NOMO-1 treated with DMSO at 0.1 percent for 48 hours (cell line): Measurements from ENCODE around the gene ABHD1.

Experiments
- DNase-seq: peaks from one replicate; lab custom pipeline; 2025; ENCODE audit not compliant: unreplicated experiment; lab: John Stamatoyannopoulos, UW

Gene ABHD1

DNA sequence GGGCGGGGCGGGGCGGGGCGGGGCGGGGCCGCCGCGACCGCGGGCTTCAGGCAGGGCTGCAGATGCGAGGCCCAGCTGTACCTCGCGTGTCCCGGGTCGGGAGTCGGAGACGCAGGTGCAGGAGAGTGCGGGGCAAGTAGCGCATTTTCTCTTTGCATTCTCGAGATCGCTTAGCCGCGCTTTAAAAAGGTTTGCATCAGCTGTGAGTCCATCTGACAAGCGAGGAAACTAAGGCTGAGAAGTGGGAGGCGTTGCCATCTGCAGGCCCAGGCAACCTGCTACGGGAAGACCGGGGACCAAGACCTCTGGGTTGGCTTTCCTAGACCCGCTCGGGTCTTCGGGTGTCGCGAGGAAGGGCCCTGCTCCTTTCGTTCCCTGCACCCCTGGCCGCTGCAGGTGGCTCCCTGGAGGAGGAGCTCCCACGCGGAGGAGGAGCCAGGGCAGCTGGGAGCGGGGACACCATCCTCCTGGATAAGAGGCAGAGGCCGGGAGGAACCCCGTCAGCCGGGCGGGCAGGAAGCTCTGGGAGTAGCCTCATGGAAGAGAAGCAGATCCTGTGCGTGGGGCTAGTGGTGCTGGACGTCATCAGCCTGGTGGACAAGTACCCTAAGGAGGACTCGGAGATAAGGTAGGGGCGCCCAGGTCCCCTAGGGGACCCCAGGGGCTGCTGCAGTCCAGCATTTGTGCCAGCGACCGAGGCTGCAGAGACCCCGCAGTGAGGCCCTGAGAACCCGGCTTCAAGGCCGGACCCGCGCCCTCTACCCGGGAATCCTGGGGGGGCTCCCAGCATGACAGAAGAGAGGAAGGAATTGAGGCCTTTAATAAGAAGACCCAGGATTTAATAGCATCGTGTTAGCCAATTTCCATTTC lies 36.7 kb upstream of the ABHD1 start, which contains the start of gene KHK:
TSS of gene KHK (plus strand) at position 49 of the 870 bp plus-strand sequence. CDS start at position 537, 488 bp downstream.
- DNase-seq = no peak

DNA sequence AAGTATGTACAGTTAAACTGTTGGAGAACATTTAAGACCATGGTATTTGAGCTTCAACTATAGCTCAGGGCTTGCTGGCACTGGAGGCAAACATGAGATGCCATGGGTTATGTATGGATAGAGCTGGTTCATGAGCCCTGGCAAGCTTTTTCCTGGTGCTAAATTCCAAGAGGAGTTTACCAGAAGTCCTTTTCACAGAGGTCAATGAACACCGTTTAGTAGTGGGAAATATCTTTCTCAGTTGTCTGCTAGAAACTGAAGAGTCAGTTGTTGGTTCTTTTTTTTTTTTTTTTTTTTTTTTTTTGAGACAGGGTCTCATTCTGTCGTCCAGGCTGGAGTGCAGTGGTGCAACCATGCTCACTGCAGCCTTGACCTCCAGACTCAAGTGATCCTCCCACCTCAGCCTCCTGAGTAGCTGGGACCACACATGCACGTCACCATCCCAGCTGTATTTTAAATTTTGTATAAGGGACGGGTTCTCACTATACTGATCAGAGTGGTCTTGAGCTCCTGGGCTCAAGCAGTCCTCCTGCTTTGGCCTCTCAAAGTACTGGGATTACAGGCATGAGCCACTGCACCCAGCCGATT lies 35.7 kb upstream of the ABHD1 start:
- DNase-seq = no peak

DNA sequence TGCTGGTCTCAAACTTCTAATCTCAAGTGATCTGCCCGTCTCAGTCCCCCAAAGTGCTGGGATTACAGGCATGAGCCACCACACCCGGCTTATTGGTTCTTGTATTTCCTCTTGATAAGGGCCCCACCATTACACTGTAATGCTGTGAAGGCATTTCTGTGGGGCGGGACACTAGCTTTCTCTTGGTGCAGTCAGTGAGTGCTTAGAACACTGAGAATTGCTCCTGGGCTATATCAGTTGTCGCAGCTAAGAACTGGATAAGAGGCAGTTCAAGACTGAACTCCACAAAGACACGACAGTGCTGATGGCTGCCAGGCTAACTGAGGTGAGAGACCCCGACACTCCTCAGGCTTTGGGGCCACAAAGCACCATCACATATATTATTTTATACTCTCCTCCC lies 35.0 kb upstream of the ABHD1 start:
- DNase-seq = no peak

DNA sequence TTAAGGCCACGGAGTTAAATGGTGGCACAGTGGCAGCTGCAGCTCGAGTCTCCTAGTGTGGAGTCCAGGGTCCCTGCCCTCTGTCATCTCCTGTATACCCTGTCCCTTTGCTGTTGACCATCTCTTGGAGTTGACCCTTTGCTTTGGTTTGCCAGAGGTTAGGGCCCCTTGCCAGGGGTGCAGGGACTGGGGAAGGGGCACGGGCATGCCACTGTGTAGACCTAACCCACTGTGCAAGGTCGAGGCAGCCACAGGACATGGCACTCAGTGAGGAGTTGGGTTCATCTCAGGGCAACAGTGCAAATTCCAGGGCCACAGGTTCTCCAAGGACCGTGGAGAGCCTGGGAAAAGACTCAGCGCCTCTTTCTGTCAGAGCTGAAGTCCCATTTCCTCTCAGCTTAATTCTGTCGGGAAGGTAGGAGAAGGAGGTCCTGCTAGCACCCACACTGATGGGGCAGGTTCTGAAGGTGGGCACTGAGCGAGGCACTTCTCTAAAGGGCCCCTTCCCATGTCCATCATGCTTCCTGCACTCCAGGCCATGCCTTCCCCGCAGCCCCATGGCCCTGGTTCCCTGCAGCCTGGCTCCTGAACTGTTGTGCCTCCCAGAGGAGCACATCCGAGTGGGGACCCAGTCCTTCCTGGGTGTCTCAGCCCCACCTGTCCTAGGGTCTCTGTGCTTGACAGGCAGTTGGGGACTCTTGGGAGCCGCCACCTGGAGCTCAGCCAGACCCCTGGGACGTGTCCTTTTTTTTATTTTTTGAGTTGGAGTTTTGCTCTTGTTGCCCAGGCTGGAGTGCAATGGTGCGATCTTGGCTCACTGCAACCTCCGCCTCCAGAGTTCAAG lies 34.3 kb upstream of the ABHD1 start:
- DNase-seq = no peak

DNA sequence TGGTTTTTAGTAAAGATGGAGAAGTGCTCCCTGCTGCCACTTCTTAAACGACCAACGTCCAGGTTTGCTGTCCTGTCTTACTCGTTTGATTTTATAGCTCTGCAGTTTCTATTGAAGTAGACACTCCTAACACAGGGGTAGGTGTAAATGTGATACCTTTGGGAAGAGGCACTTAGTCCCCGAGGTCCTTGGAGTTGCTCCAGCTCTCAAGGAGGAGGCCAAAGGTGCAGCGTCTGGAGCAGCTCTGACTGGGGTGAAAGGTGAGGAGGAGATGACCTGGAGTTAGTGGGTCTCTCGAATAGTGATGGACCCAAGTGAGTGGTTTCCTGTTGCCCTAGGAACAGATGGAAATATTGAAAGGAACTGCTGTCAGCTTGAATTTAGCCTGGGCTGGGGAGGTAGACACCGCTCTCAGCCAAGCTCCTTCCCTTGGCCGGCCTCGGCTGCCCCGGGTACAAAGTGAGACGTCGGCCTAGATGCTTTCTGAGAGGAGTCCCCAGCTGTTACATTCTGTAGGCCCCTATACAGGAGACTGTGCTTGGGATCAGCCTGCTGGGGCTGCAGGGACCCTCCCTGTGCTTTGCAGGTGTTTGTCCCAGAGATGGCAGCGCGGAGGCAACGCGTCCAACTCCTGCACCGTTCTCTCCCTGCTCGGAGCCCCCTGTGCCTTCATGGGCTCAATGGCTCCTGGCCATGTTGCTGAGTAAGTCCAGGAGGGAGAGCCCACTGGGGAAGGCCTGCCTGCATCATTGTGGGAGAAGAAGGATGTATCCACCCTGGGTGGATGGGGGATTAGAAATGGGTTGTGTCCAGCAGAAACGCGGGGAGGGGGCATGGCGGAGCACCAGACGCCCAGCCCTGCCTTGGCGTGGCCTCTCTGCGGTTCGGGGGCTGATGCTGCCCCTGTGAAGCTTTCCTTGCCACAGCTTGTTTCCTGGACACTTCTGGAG lies 31.6 kb upstream of the ABHD1 start:
- DNase-seq = no peak

DNA sequence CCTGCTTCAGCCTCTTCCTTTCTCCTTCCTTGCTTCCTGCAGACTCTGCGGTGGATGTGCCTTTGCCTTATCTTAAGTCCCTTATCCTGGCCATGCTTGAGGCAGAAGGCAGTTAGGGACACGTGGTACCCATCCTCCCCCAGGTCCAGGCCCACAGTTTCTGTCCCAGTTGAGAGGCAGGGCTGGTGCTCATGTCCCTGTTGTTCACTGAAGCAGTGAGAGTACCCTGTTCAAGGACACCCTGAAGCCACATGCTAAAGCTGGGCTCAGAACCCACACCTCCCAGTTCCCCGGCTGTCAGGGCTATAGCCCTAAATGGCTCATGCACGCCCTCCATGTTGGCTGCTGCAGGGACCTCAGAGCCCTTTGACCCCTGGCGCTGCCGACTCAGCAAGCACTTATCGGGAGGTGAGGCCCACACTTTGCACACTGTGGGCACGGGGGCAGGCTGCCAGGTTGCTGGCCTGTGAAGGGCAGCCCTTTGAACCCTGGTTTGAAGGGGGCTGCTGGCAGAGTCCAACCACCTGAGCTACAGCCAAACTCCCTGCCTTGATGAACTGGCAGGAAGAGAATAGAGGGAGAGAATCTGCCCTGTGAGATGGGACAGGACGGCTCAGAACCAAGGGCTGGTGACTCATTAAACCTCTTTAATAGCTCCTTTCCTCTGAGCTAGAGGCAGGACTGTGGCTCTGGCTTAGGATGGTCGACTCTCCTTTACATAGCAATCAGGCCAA lies 30.8 kb upstream of the ABHD1 start:
- no peak for DNase-seq

DNA sequence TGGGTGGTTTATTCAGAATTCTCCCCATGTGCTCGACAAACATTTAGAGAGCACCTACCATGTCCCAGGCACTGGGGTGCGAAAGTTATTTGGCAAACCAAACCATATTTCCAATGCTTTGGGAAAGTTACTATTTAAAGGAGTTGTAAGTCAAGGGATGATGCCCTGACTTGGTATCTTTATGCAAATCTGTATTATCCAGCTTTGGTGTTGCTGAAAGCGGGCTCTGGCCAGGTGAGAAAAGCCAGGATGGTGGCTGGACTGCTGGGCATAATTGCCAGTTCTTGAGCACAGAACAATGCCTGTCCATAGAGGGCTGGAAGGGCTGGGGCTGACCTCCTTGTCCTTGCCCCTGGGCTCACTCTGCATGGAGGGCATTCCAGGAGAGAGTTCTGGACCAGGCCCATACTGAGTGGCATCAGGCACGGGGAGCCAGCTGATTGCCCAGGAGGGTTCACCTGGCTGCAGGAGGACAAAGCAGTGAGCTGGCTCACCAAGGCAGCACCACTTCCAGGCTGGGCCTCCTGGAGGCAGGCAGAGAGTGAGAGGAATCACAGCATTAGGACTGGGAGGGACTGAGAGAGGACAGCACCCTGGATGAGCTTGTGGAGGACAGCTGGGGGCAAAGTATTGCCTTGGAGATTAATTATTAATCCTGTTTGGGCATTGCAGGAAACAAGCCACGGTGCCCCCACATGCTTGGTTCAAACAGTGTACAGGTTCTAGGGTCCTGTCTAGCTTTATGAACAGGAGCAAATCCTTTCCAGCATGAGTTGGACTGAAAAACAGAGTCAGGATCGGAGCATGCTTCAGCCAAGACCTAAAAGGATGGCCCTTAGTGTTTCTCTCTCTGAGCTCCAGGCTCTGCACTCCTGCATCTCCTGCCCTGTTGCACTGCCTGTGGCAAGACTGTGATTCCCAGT lies 29.9 kb upstream of the ABHD1 start:
- DNase-seq = no peak

DNA sequence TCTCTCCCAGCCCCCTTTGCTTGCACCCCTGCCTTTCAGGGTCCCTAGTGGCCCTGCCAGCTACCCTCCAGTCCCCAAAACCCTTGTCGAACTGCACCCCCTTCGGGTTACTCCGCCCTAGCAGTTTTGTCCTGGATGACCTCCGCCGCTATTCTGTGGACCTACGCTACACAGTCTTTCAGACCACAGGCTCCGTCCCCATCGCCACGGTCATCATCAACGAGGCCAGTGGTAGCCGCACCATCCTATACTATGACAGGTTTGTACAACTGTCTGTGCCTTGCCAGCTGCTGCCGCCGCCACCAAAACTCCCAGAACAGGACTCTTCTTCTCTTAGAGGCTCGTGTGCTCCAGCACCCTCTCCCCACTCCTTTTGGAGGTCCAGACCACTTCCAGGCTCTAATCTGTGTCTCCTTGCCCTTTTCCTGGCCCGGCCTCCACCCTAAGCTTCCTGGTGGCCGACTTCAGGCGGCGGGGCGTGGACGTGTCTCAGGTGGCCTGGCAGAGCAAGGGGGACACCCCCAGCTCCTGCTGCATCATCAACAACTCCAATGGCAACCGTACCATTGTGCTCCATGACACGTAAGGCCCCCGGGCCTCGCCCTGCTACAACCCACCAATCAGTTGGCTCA lies 29.1 kb upstream of the ABHD1 start:
- no peak for DNase-seq

DNA sequence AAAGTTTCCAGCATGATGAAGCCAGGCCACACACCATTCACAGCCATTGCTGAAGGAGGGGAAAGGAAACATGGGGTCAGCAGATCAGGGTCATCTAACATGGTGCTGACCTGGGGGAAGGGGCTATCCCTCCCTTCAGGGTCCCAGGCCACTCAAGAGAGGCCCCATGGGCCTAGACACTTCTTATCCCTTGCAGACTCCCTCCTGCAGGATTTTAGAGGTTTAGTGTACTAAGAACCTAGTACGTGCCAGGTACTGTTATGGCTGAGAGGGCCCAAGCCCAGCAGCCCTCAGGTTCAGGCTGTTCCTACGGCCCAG lies 28.2 kb upstream of the ABHD1 start:
- DNase-seq = no peak

DNA sequence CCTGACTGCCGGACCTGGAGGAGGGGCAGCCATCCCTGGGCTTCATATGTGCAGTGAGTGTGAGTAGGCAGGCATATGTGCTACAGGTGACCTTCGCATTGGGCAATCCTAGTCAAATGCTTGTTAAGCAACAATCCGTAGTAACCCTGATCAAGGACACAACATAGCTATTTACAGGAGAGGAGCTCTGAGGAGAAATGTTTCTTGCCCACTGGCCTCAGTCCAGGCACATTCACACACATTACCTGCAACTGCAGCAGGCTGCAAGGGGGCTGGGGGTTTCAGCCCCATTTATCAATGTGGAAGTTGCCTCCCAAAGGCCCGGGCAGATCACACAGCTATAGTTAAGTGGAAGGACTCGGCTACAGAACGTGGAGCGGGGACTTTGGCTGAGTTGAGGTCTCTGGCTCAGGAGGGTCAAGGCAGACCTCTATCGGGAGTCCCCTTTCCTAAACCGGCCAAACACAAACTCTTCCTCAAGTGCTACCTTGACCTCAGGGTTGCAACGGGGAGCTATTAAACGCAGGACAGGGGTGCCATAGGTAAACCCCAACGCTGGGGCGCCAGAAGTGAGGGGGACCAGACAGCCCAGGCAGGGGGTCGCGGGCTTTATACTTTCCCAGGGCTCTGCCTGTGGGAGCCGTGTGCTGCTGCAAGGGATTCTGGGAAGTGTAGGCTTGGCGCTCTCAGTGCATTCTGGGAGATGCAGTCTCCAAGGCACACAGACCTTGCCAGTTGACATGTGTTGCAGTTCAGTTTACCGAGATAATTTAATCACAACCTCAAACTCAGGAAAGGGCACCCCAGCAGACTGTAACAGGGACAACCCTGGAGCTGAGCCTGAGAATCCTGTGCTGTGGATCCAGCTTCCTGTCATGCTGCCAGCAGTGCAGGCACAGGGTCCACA lies 27.6 kb upstream of the ABHD1 start:
- DNase-seq = peak; percentile 24

DNA sequence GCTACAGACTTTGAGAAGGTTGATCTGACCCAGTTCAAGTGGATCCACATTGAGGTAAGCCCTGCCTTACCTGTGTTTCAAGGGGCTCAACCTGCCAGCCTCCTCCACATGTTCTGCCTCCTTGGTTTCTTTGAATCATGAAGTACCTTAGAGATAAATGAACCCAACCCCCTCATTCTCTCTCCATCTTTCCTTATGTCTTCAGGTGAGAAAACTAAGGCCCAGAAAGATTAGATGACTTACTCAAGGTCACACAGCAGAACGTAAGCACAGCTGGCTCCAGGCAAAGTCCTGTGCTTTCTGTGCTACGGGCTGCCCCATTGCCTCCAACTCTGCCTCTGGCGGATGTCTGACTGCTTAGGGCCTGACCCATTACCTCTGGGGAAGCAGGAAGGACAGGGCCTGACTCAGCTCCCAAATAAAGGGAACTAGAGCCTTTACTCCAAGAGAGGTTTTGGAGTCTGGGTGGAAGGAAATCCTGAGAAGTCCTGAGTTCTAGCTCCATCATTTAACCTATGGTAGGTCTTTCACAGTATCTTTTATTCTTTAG lies 26.8 kb upstream of the ABHD1 start:
- no peak for DNase-seq

DNA sequence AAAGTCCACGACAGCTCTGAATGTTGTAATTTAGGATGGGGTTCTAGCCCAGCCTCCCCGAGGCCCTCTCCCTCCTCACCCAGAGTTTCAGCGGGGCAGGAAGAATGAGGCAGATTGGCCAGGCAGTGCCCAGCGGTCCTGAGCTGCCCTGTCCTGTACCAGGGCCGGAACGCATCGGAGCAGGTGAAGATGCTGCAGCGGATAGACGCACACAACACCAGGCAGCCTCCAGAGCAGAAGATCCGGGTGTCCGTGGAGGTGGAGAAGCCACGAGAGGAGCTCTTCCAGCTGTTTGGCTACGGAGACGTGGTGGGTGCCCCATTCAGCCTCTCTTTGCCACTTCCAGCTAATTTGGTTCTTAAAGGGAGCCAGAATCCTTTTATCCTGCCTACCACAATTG lies 26.3 kb upstream of the ABHD1 start:
- DNase-seq = no peak

DNA sequence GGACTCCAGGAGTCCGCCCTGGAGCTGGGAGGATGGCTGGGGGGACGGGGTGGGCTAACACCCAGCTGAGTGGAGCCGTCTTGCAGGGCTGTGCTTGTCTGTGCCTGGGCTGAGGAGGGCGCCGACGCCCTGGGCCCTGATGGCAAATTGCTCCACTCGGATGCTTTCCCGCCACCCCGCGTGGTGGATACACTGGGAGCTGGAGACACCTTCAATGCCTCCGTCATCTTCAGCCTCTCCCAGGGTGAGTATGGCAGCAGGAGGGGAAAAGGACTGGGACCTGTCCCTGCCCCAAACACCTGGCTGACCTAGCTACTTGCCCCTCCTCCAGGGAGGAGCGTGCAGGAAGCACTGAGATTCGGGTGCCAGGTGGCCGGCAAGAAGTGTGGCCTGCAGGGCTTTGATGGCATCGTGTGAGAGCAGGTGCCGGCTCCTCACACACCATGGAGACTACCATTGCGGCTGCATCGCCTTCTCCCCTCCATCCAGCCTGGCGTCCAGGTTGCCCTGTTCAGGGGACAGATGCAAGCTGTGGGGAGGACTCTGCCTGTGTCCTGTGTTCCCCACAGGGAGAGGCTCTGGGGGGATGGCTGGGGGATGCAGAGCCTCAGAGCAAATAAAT lies 24.2 kb upstream of the ABHD1 start:
- no peak for DNase-seq

DNA sequence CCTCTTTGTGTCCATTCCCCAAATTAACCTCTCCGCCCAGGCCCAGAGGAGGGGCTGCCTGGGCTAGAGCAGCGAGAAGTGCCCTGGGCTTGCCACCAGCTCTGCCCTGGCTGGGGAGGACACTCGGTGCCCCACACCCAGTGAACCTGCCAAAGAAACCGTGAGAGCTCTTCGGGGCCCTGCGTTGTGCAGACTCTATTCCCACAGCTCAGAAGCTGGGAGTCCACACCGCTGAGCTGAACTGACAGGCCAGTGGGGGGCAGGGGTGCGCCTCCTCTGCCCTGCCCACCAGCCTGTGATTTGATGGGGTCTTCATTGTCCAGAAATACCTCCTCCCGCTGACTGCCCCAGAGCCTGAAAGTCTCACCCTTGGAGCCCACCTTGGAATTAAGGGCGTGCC lies 23.6 kb upstream of the ABHD1 start:
- DNase-seq = no peak

DNA sequence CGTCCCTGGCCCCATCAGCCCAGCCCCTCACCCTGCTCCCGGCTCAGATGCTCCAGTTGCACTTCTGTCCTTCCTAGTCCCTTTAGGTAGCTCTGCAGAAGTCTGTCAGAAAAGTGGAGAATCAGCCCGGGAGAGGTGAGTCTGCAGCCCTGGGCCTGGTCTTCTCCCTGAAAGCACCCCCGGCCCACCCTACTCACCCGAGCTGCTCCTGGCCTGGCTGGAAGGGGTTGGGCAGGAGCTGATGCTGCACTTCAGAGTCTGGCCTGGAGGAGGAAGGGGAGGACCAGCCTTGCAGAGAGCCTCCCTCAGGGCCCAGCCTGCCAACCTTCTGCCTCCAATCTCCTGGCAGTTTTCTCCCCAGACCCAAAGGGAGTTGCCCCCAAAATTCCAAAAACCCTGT lies 21.3 kb upstream of the ABHD1 start:
- no peak for DNase-seq

DNA sequence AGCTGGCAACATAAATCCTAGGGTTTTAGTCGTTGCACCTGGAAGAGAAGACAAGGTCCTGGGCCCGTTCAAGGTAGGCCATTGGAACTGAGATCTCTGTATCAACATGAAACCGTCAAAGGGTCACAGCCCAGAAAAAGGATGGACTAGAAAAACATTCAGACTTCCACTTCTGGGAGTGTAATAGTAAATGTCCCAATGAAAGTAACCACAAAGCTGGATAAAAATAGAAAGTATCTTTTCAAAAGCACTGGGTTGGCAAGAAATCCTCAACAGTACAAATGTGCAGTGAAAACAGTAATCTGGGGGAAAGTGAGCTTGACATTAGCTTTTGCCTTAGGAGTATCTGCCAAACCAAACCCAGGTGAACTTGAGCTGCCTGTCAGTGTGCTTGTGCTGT lies 17.6 kb upstream of the ABHD1 start:
- no peak for DNase-seq

DNA sequence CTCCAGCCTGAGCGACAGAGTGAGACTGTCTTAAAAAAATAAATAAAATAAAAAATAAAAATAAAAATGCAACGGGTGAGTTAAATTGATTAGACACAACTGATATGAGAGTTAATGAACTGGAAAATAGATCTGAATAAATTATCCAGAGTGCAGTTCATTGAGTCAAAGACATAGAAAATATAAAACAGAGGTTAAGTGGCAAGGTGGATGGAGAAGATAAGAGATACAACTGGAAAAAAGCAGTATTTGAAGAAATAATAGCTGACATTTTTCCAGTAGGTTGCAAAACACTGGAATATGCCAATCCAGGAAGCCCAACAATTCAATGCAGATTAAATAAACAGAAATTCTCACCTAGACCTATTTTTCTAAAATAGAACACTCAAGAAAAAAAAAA lies 15.4 kb upstream of the ABHD1 start:
- DNase-seq = no peak
